Measurements from ENCODE around the gene EMX1. TPM values are rescaled to one million over a fixed set of nuclear protein-coding genes. Genes with fewer than 3 reads are reported as not detected.
A peak's percentile ranks its signal among the peaks of the same experiment; 100 is the strongest.

Gene EMX1
- total RNA-seq, 1 experiment from 2014 or later, result 0.72 TPM

GRCh38 chr2:72973566-72974435 is 56.5 kb downstream of the EMX1 start:
- Histone ChIP-seq H2BK12ac (ENCODE audit: insufficient read length, low read depth, low read length) (no peak overlapping the region), H3K4me1 (ENCODE audit: insufficient read depth, low read length) (peaks cover 15% of the 10 kb centered on the region; the same call in 1 of the 2 replicates), H3K79me2 (ENCODE audit: insufficient read depth, low read length) (no peaks in the 10 kb centered on the region), H3K14ac (ENCODE audit: insufficient read depth, low read length) (no peak overlapping the region), H2BK15ac (ENCODE audit: low read depth, low read length) (no peak overlapping the region), H4K8ac (replicated peaks; ENCODE audit: insufficient read length, low read depth, low read length) (no peak overlapping the region), H3K4ac (ENCODE audit: low read depth, low read length) (no peak overlapping the region), H4K20me1 (ENCODE audit: control insufficient read depth, insufficient read depth, insufficient read length) (no peaks in the 10 kb centered on the region), H3T11ph (ENCODE audit: low read length) (no peak overlapping the region), H3K23ac (ENCODE audit: insufficient read length, low read depth, low read length) (no peak overlapping the region), H3K9ac (ENCODE audit: extremely low read depth, insufficient read length, low read length) (no peak overlapping the region), H2BK120ac (ENCODE audit: low read depth, low read length, poor library complexity, severe bottlenecking) (no peak overlapping the region), H3K79me1 (ENCODE audit: insufficient read depth, low read depth, low read length, poor library complexity, severe bottlenecking) (no peaks in the 10 kb centered on the region), H2AK5ac (ENCODE audit: insufficient read length, low read length) (no peak overlapping the region), H3K4me2 (ENCODE audit: insufficient read depth, insufficient read length, low read length) (no peak overlapping the region), H3K23me2 (ENCODE audit: insufficient read length, low read depth, low read length, poor library complexity, severe bottlenecking) (no peaks in the 10 kb centered on the region), H2BK20ac (ENCODE audit: low read depth, low read length, poor library complexity, severe bottlenecking) (no peak overlapping the region), H3K56ac (ENCODE audit: insufficient read length, low read depth, low read length) (no peak overlapping the region), H3K27ac (ENCODE audit: insufficient read length, low read depth, low read length) (no peak overlapping the region), H4K5ac (ENCODE audit: insufficient read length, low read depth, low read length) (no peak overlapping the region), H2AFZ (ENCODE audit: low read length) (no peak overlapping the region), H2BK5ac (ENCODE audit: insufficient read length, low read length) (no peak overlapping the region), H4K91ac (ENCODE audit: insufficient read length, low read depth, low read length) (no peak overlapping the region), H3K18ac (ENCODE audit: insufficient read length, low read depth, low read length) (no peak overlapping the region), H3K9me3 (ENCODE audit: control insufficient read depth, low read depth, low read length) (no peaks in the 10 kb centered on the region), H3K27me3 (ENCODE audit: insufficient read depth, low read length) (no peaks in the 10 kb centered on the region)
- Mint-ChIP-seq H3K9me3 (no peaks in the 10 kb centered on the region), H3K27ac (peak overlapping the region in 1 of 3 experiments; percentile 16; a peak in 1 of 7 replicates), H3K36me3 (ENCODE audit: insufficient read depth in 1 of 3, low read depth in 3 of 3) (peaks cover 0 to 3% (median 0%) of the 10 kb centered on the region in 3 experiments; a peak in 1 of 7 replicates), H3K4me1 (peaks cover 31 to 37% of the 10 kb centered on the region in 2 experiments), H3K4me3 (no peak overlapping the region), H3K27me3 (ENCODE audit: low read depth) (no peaks in the 10 kb centered on the region; the same call in 1 of the 2 replicates)
- TF ChIP-seq CTCF (conservative IDR thresholded peaks at IDR 0.05), result peak; percentile 92
- no CpG with 5 or more reads among the region's 12 CpGs for WGBS (ENCODE audit: extremely low coverage, insufficient read length, low lambda C conversion rate)
- DNase-seq, result peak; percentile 82
